Suprapubic skin (tissue), 4 donors: ENCODE data around the gene SCAMP5. TPM values are rescaled to one million over a fixed set of nuclear protein-coding genes. Genes with fewer than 3 reads are reported as not detected.

Experiments used
- DNase-seq, 2 donors: peaks; one replicate each; pipeline ENCODE4 v3.0.0-alpha.2; 2019; ENCODE audit warnings: low spot score in 2 of 2
- H3K27ac ChIP-seq: fragments of 200-600 bp; sonication (generic); one replicate; pipeline ENCODE4 v1.5.1; 2019
- H3K27me3 ChIP-seq: fragments of 200-600 bp; sonication (generic); one replicate; pipeline ENCODE4 v1.5.1; 2019
- H3K36me3 ChIP-seq: fragments of 200-600 bp; sonication (generic); one replicate; pipeline ENCODE4 v1.5.1; 2019
- H3K4me1 ChIP-seq: fragments of 200-600 bp; sonication (generic); one replicate; pipeline ENCODE4 v1.5.1; 2019
- H3K4me3 ChIP-seq: fragments of 200-600 bp; sonication (generic); one replicate; pipeline ENCODE4 v1.5.1; 2019; ENCODE audit warnings: mild to moderate bottlenecking
- H3K9me3 ChIP-seq: fragments of 200-600 bp; sonication (generic); one replicate; pipeline ENCODE4 v1.5.1; 2019
- EP300 ChIP-seq: sonication (generic); formaldehyde crosslinking; IDR thresholded peaks from one replicate; pipeline ENCODE4 v1.6.1; 2017; ENCODE audit warnings: antibody characterized with exemption
- POLR2A ChIP-seq, 2 donors: fragments of 450-650 bp; IDR thresholded peaks; one replicate each; pipeline ENCODE4 v1.6.1; 2017; ENCODE audit warnings: antibody characterized with exemption in 2 of 2, mild to moderate bottlenecking in 2 of 2, moderate library complexity in 2 of 2
- POLR2AphosphoS5 ChIP-seq, 3 donors: sonication (generic); formaldehyde crosslinking; IDR thresholded peaks; one replicate each; pipeline ENCODE4 v1.6.1; 2017; ENCODE audit warnings: antibody characterized with exemption in 3 of 3
- WGBS: methylation state at CpG from one replicate; pipeline ENCODE4 v1.1.5; 2018; 5-methylcytosine and 5-hydroxymethylcytosine counted together
- total RNA-seq, 4 donors: library from RNA; depleted of rRNA; stranded (reverse); fragments of >200 nt; gene quantifications; one replicate each; pipeline ENCODE4 v1.1.0, GENCODE V29; 2016
- TF ChIP-seq, protein P1 (sequence below), 2 donors: fragments of 200-600 bp in 1 of 2; fragments of 450-650 bp in 1 of 2; sonication (generic) in 1 of 2; IDR thresholded peaks; one replicate each; pipeline ENCODE4 v1.5.1; 2016 to 2019; ENCODE audit warnings: antibody characterized with exemption in 2 of 2, mild to moderate bottlenecking in 1 of 2, moderate library complexity in 1 of 2

The SCAMP5 gene
- total RNA-seq, 4 donors from 2014 or later = 0.53 to 4.5 (median 2.7) TPM

DNA sequence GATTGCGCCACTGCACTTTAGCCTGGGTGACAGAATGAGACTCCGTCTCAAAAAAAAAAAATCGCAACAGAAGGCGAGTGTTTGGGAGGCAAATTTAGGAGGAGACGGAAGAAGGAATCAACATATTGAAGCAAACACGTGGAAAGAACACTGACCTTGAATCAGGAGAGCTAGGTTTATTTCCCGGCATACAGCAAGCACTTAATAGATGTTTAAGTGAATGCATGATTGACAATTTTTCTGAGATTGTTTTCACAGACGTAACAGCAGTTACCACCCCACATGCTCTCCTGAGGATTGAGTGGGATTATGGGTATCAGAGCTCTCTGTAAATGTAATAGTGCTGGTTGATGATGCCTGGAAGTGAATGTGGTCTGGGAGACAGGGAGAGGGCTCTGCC is 33.1 kb upstream of the SCAMP5 start:
- peaks cover 16% of the 10 kb centered on the region for H3K27me3 ChIP-seq
- H3K36me3 ChIP-seq = no peaks in the 10 kb centered on the region
- H3K4me1 ChIP-seq = peaks cover 26% of the 10 kb centered on the region
- WGBS = 93% methylated on average over 8 of the region's 8 CpGs
- no peak for DNase-seq
- no peaks in the 10 kb centered on the region for H3K9me3 ChIP-seq
- TF ChIP-seq POLR2A (IDR thresholded peaks at IDR 0.05) = no peak
- no peak for TF ChIP-seq EP300
- TF ChIP-seq, protein P1, sequence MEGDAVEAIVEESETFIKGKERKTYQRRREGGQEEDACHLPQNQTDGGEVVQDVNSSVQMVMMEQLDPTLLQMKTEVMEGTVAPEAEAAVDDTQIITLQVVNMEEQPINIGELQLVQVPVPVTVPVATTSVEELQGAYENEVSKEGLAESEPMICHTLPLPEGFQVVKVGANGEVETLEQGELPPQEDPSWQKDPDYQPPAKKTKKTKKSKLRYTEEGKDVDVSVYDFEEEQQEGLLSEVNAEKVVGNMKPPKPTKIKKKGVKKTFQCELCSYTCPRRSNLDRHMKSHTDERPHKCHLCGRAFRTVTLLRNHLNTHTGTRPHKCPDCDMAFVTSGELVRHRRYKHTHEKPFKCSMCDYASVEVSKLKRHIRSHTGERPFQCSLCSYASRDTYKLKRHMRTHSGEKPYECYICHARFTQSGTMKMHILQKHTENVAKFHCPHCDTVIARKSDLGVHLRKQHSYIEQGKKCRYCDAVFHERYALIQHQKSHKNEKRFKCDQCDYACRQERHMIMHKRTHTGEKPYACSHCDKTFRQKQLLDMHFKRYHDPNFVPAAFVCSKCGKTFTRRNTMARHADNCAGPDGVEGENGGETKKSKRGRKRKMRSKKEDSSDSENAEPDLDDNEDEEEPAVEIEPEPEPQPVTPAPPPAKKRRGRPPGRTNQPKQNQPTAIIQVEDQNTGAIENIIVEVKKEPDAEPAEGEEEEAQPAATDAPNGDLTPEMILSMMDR (IDR thresholded peaks at IDR 0.05) = no peak
- TF ChIP-seq POLR2AphosphoS5 (IDR thresholded peaks at IDR 0.05) = no peak
- no peak overlapping the region for H3K4me3 ChIP-seq
- H3K27ac ChIP-seq = no peak overlapping the region

DNA sequence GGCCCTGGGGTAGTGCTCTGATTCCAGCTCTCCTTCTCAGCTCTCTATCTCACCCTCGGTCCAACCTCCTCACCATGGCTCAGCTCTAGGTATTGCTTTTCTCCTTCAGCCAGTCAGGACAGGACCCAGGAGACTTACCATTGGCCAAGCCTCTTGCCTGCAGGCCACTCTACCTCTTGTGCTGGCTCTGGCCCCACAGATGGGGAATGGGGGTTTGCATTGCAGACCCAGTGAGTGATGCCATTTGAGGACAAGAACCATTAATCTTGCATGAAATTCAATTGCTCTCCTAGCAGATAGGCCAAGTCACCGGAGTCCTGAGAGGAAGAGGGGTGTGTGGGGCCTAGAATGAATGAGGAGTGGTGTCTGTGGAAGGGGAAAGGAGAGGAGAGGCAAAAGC is 32.7 kb upstream of the SCAMP5 start:
- Histone ChIP-seq H3K36me3 (no peaks in the 10 kb centered on the region), H3K27ac (no peak overlapping the region), H3K27me3 (peaks cover 16% of the 10 kb centered on the region), H3K9me3 (no peaks in the 10 kb centered on the region), H3K4me1 (peaks cover 21% of the 10 kb centered on the region), H3K4me3 (no peak overlapping the region)
- 61% methylated on average over 2 of the region's 2 CpGs for WGBS
- DNase-seq = no peak
- TF ChIP-seq POLR2AphosphoS5 (IDR thresholded peaks at IDR 0.05) (no peak), POLR2A (IDR thresholded peaks at IDR 0.05) (no peak), EP300 (no peak)
- TF ChIP-seq, protein P1 (IDR thresholded peaks at IDR 0.05) = no peak

DNA sequence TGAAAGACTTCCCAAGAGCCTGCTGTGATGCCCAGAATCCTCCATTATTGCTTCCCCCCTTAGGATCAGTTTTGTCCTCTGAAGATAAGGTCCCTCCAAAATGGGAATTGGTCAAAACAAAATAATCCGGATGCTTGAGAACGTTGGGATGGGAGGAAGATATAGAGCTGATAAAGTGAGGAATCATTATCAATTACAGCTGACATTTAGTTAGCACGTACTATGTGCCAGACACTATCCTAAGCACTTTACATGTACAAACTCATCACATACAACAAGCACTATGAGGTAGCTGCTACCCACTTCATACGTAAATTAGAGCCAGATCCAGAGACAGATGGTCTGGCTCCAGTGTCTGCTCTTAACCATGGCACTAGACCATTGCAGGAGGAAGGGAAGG is 32.1 kb upstream of the SCAMP5 start:
- no peak for DNase-seq
- H3K27me3 ChIP-seq = peaks cover 15% of the 10 kb centered on the region
- no peaks in the 10 kb centered on the region for H3K9me3 ChIP-seq
- peaks cover 16% of the 10 kb centered on the region for H3K4me1 ChIP-seq
- no peak overlapping the region for H3K27ac ChIP-seq
- WGBS = 89% methylated on average over 4 of the region's 4 CpGs
- H3K4me3 ChIP-seq = no peak overlapping the region
- no peak for TF ChIP-seq EP300
- TF ChIP-seq POLR2AphosphoS5 (IDR thresholded peaks at IDR 0.05) = no peak
- TF ChIP-seq POLR2A (IDR thresholded peaks at IDR 0.05) = no peak
- TF ChIP-seq, protein P1 (IDR thresholded peaks at IDR 0.05) = no peak
- no peaks in the 10 kb centered on the region for H3K36me3 ChIP-seq

DNA sequence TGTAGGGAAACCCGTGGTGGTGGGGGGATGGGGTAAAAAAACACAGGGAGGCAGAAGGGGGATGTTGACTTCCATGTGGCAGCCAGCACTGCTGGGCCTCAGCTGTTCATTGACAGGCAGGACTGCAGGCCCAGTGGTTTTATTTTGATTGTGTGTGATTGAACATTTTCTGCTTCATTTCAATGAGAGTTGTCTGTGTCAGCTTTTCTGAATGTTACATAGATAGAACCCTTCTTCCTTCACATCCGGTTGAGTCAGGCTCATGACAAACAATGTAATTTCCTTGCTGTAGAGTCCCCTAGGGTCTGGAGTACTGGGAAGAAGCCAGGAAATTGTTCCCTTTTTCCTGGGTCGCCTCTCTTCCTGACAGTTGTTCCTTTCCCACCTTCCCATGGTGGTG is 30.6 kb upstream of the SCAMP5 start:
- H3K36me3 ChIP-seq = no peaks in the 10 kb centered on the region
- H3K27me3 ChIP-seq = no peaks in the 10 kb centered on the region
- no peaks in the 10 kb centered on the region for H3K9me3 ChIP-seq
- no peak overlapping the region for H3K4me3 ChIP-seq
- TF ChIP-seq, protein P1 (IDR thresholded peaks at IDR 0.05) = no peak
- TF ChIP-seq EP300 = no peak
- TF ChIP-seq POLR2A (IDR thresholded peaks at IDR 0.05) = no peak
- 26% methylated on average over 3 of the region's 3 CpGs for WGBS
- no peak overlapping the region for H3K27ac ChIP-seq
- H3K4me1 ChIP-seq = no peaks in the 10 kb centered on the region
- no peak for DNase-seq

DNA sequence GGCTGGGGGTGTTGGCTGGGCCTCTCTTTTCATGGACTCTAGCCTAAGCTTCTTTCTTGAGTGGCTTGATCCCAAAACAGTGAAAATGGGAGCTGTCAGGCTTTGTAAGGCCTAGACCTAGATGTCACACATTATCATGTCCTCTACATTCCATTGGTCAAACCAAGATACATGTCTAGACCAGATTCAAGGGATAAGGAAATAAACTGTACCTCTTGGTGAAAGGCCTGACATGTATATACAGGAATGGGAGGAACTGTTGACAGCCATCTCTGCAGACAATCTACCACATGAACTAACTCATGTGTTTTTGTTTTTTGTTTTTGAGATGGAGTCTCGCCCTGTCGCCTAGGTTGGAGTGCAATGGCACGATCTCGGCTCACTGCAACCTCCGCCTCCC is 27.7 kb upstream of the SCAMP5 start:
- Histone ChIP-seq H3K4me3 (no peak overlapping the region), H3K9me3 (no peaks in the 10 kb centered on the region), H3K27me3 (no peaks in the 10 kb centered on the region), H3K4me1 (no peaks in the 10 kb centered on the region), H3K27ac (no peak overlapping the region), H3K36me3 (no peaks in the 10 kb centered on the region)
- TF ChIP-seq EP300 (no peak), POLR2AphosphoS5 (IDR thresholded peaks at IDR 0.05) (no peak)
- TF ChIP-seq, protein P1 (IDR thresholded peaks at IDR 0.05) = no peak
- WGBS = 95% methylated on average over 5 of the region's 5 CpGs
- no peak for DNase-seq
